HG02884 (cell line): Measurements from ENCODE around the gene LMX1A.

ENCODE experiments used
- ATAC-seq: cut with Tn5 transposase; IDR thresholded peaks from one replicate; pipeline ENCODE4 v1.9.1; 2021; ENCODE audit warnings: mild to moderate bottlenecking, moderate library complexity; ENCODE audit not compliant: unreplicated experiment

Gene LMX1A

DNA sequence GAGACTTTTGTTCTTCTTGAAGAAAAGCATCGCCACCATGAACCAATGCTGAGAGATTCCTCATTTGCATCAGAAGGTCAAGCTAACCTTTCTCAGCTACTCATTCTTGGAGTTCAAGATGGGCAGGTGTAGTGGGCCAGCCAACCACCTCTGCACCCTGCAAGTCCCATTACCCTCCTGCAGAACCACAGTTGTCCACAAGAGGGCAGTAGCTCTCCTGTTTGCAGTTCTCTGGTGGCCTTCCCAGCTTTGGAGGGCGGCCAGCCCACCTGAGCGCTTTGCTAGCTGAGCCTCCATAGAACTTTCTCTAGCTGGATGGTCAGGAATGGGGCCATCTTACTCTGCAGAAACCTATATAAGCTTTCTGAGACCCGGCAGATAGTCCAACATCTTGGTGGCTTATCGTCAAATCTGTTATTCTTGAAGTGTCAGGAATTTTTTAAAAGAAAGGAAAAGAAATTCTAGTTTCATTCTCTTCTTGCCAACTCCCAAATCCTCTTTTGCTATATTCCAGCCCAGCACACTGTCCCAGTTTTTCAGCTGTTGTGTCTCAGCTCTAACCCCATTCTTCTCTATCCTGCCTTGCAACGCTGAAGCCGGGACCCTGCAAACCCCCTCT, 11.0 kb upstream of the LMX1A start:
- ATAC-seq: no peak

DNA sequence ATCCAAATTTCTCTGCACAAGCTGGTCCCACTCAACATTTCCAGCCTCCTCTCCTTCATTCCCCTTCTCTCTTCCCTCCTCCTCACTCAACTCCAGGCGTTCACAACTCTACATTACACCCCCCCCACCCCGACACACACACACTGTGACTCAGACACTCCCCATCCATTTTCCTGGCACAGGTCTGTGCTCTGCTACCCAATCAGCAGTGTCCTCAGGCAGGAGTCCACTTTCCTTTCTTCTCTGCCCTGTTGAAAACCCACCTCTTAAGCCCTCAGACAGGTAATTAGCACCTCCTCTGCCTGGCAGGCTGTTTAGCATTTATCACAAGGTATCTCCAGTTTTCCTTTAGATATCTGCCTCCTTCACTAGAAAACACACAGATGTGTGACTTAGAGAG, 8.8 kb upstream of the LMX1A start:
- ATAC-seq: no peak

GRCh38 chr1:165364568-165365133, 8.1 kb upstream of the LMX1A start:
- ATAC-seq: no peak

GRCh38 chr1:165356876-165357275, 361 bp upstream of the LMX1A start:
- no peak for ATAC-seq

GRCh38 chr1:165355139-165355976, 1.2 kb downstream of the LMX1A start:
- ATAC-seq: no peak

DNA sequence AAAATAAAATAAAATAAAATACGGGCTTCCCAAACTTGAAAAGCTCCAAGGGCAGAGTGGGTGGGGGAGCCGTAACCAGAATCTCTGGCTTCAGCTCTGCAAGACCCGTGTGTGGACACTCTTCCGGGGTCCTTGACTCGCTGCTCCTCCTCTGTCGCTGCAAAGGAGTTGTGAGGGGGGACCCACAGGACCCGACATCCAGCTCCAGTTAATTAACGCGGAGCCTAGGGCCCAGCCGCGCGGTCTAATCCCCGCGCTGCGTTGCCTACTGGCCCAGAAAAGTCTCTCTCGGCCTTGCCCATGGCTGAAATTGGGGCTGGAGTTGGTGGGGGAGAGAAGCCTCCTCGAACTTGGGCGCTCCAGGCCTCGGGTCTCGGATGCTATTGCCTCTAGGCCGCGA, 1.8 kb downstream of the LMX1A start:
- no peak for ATAC-seq

GRCh38 chr1:165353731-165354671, 2.5 kb downstream of the LMX1A start:
- no peak for ATAC-seq

- ATAC-seq: no peak
Observed at GRCh38 chr1:165352442-165353293, 3.8 kb downstream of the LMX1A start.

DNA sequence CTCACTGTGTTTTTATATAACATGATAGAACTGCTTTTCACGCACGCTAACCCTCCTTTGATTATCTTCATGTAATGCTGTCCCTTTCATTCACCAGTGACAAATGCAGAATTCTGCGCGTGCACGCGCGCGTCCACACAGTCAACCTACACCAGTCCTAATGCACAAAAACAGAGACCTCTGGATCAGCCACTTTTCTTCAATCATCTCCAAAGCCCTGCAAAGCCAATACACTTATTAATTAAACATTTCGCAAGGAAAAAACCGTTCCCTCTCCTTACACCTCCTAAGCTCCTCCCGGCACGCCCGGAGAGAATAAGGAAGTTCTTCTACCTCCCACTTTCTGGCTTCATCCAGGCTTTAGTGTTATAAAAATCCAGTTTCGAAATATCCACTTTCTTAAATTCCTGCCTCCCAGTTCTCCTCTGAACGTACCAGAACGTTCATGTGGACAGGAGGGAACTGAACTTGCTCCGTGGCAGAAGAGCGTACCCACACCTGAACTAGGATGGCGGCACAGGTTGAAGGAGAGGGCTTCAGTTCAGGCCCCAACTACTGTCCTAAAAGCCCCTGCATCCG, 4.6 kb downstream of the LMX1A start:
- ATAC-seq: no peak

DNA sequence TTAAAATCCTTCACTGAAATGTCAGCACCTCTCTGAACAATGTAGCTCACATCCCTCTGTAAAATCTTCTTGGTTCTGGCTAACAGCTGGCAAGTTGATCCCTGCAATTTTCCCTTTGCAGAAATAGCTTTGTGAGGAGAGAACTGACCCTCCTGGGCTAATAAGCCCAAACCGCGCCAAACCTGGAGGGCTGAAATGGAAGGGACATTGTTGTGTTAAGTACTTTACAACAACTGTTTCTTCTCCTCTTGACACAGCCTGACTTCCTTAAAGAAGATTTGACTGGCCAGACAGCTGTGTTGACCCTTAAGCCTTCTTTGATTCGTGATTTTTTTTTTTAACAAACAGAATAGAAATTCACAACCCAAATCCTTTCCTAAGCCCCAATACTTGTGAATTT, 5.7 kb downstream of the LMX1A start:
- no peak for ATAC-seq

GRCh38 chr1:165345502-165345901, 11.0 kb downstream of the LMX1A start:
- ATAC-seq: no peak

DNA sequence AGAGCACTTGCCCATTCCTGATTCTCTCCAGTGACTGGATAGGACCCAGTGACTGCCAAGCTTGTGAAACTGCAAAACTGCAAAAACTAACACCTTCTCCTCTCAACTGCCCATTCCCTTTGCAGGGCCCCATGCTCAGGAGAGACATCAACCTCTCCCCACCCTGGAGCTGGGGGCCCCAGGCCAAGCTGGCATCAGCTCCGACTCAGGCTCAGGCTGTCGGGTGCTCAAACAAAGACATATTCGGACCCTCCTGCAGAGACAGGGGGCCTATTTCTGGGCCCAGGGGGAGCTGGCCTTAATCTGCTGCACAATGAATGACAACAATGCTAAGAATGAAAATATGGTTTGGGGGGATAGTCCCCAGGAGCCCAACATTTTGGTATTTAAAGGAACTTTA, 11.8 kb downstream of the LMX1A start:
- no peak for ATAC-seq

DNA sequence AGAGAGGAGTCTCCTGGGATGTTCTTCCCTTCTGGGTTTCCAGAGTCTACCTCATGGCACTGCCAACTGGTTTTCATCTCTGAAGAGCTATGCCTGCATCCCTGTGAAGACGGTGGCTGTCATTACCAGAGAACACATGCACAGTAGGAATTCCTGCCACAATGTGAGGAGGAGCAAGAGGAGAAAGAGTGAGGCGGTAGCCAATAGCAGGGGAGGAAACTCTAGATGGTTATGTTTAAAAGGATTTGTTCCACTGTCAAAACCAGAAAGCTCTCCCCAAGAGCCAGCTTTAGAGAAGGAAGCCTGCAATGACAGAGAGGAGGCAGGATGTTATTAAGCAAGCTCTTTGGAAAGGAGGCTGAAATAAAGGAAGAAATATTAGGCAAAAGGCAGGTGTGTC, 12.3 kb downstream of the LMX1A start:
- ATAC-seq: no peak

DNA sequence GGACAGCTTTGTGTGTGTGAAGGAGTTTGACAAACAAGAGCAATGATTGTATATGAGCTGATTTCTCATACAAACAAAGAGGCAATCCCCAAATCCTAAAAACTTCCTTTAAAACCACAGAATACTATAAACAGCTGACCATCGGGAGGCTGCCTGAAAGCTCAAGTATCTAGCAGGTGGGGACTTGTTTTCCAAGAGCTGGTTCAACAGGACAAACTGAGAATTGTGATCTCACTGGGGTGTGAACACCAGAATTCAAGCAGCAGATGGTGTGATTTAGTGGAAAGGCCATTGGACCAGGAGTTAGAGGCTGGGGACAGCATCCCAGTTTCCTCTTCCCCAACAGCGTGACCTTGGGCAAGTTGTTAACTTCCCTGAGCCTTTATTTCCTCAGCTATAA, 13.9 kb downstream of the LMX1A start:
- no peak for ATAC-seq

DNA sequence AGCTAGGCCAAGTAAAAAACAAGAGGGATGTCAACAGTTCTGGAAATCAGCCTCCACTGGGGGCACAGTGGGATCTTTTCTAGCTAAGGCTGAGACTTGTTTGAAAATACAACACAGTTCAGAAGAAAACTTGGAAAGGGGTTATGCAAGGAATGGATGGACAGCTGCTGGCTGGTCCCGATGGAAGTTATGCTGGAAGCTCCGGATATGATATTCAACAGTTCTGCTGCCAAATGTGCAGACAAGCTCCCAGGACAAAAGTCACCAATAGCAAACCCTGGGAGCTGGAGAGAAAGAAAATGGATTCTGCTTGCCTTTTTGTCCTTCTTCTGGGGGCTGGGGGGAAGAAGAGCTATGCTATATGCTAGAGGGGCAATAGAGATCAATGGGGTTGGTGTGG, 14.3 kb downstream of the LMX1A start:
- ATAC-seq: no peak

- no peak for ATAC-seq
Observed at GRCh38 chr1:165339164-165339563, 17.4 kb downstream of the LMX1A start.

DNA sequence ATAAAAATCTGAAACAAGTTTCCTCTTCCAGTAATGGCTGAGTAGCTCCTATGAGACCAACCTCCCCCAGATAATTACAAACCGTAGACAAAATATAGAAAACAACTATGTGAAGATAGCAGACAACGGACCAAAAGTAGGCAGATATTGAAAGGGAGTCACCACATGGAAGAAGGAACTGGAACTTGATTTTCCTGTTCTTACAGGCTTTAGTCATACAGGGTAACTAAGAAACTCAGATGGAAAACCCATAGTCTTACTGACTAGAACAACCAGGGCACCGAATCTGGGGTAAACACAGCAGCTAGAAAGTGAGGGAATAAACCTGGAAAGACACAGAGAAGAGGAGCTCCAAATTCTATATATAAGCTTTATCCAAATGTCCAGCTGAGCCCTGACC, 26.0 kb downstream of the LMX1A start:
- ATAC-seq: no peak

DNA sequence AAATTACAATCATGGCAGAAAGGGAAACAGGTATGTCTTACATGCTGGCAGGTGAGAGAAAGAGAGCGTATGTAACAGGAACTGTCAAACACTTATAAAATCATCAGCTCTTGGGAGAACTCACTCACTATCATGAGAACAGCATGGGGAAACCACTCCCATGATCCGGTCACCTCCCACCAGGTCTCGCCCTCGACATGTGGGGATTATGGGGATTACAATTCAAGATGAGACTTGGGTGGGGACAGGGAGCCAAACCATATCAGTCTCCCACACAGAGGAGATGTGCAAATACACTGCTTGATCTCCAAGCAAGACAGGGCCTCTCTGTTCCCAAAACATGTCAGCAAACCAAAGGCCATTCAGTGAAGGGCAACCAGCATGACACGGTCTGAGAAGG, 27.4 kb downstream of the LMX1A start:
- ATAC-seq: no peak

DNA sequence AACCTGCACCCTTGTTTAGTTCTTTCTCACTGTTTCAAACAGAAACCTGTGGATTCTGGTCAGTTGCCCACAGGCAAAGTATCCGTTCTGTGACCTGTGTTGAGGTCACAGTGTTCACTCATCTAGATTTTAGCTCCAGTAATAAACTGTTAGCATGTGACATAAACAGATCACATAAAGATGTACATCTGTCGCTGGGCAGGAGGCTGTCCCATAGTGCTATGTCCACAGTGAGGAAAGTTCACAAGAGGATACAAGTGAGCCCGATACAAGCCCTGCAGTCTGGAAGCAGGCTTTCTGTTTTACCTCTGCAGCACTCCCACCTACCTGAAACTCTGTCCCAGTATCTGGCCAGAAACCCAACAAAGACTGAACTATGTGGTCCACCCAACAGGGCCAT, 28.4 kb downstream of the LMX1A start:
- ATAC-seq: no peak

DNA sequence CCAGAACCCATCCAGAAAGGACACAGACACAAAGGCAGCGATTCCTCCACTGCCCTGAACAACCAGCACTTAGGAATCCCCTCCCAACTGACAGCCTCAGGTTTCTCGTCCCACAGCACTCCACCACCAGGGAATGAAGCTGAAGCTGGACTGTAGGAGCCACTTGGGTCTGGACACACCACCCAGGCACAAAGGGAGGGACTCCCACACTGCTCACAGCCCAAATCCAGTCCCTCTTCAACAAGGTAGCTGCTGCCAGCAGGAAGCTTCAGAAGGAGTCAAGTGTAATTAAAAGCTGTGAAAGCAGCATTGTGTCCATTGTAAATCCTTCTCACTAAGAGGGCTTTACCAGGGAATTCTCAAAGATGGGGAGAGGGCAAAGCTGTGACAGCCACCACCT, 29.0 kb downstream of the LMX1A start:
- ATAC-seq: no peak
